Chondrocyte (in vitro differentiated cells): ENCODE measurements around the gene LRFN2. TPM values are rescaled to one million over a fixed set of nuclear protein-coding genes. Genes with fewer than 3 reads are reported as not detected.

Source experiments
- DNase-seq: peaks from one replicate; pipeline ENCODE4 v3.0.0; 2021; ENCODE audit warnings: mixed read lengths, low spot score
- H3K27ac Mint-ChIP-seq: one replicate; pipeline ENCODE4 v1.8.0; 2021; ENCODE audit warnings: mild to moderate bottlenecking, moderate library complexity, mixed read lengths; ENCODE audit not compliant: unreplicated experiment
- H3K27me3 Mint-ChIP-seq: 2 replicates; pipeline ENCODE4 v1.8.0; 2021; ENCODE audit warnings: low read depth, mixed read lengths
- H3K36me3 Mint-ChIP-seq: 2 replicates; pipeline ENCODE4 v1.8.0; 2021; ENCODE audit warnings: low read depth, mixed read lengths
- H3K4me1 Mint-ChIP-seq: 2 replicates; pipeline ENCODE4 v1.8.0; 2021; ENCODE audit warnings: low read depth, mild to moderate bottlenecking, mixed read lengths
- H3K4me3 Mint-ChIP-seq: one replicate; pipeline ENCODE4 v1.8.0; 2021; ENCODE audit warnings: mild to moderate bottlenecking, moderate library complexity, mixed read lengths; ENCODE audit not compliant: unreplicated experiment
- H3K9me3 Mint-ChIP-seq: 2 replicates; pipeline ENCODE4 v1.8.0; 2021; ENCODE audit warnings: low read depth, mixed read lengths
- CTCF ChIP-seq: fragments of 200-600 bp; sonication (generic); IDR thresholded peaks from 2 replicates; pipeline ENCODE4 v1.5.0; 2021; ENCODE audit warnings: antibody characterized with exemption, mild to moderate bottlenecking, moderate library complexity
- total RNA-seq: library from RNA; stranded (reverse); gene quantifications from 3 replicates; pipeline ENCODE4 v1.2.1, GENCODE V29; 2021

LRFN2 gene
- total RNA-seq, 1 donor from 2014 or later: 0.05 TPM

DNA sequence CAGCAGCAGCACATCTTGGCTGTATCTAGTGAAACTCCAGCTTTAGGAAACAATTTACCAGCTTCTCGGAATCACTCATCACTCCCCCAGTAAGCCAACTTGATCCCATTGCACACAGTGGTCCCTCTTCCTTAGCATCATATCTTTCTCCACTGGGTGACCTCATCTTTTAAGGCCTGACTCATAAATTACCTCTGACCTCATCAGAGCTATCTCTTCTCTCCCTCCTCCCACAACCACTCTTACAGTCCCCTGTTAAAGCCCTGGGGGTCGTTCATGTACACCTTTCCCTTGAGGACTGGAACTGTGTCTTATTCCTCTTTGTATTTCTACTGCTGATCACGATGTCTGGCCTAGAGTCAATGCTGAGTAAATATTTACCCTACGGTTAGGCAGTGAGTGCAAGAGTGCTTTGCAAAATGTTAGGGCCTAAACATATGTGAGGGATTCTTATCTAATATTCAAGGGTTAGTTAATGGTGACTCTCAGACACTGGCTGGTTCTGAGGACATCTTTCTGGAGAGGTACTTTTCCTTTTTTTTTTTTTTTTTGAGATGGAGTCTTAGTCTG is 187.2 kb downstream of the LRFN2 start:
- Mint-ChIP-seq H3K36me3 (no peaks in the 10 kb centered on the region), H3K4me1 (peaks cover 4% of the 10 kb centered on the region), H3K27ac (no peak overlapping the region), H3K4me3 (no peak overlapping the region), H3K9me3 (no peaks in the 10 kb centered on the region), H3K27me3 (no peaks in the 10 kb centered on the region)
- TF ChIP-seq CTCF: no peak
- no peak for DNase-seq

- peaks cover 4% of the 10 kb centered on the region for H3K4me1 Mint-ChIP-seq
Measured at GRCh38 chr6:40398810-40399477, 188.2 kb downstream of the LRFN2 start.

GRCh38 chr6:40398034-40398691 is 189.0 kb downstream of the LRFN2 start:
- DNase-seq: no peak
- peaks cover 7% of the 10 kb centered on the region for H3K4me1 Mint-ChIP-seq
- H3K27ac Mint-ChIP-seq: no peak overlapping the region
- TF ChIP-seq CTCF: no peak
- H3K27me3 Mint-ChIP-seq: peaks cover 2% of the 10 kb centered on the region
- no peak overlapping the region for H3K4me3 Mint-ChIP-seq
- H3K9me3 Mint-ChIP-seq: no peaks in the 10 kb centered on the region
- H3K36me3 Mint-ChIP-seq: no peaks in the 10 kb centered on the region

More at GRCh38 chr6:40398810-40399477, 188.2 kb downstream of the LRFN2 start:
- TF ChIP-seq CTCF: no peak
- Mint-ChIP-seq H3K9me3 (no peaks in the 10 kb centered on the region), H3K27ac (no peak overlapping the region), H3K4me3 (no peak overlapping the region), H3K27me3 (no peaks in the 10 kb centered on the region), H3K36me3 (no peaks in the 10 kb centered on the region)
- DNase-seq: no peak

DNA sequence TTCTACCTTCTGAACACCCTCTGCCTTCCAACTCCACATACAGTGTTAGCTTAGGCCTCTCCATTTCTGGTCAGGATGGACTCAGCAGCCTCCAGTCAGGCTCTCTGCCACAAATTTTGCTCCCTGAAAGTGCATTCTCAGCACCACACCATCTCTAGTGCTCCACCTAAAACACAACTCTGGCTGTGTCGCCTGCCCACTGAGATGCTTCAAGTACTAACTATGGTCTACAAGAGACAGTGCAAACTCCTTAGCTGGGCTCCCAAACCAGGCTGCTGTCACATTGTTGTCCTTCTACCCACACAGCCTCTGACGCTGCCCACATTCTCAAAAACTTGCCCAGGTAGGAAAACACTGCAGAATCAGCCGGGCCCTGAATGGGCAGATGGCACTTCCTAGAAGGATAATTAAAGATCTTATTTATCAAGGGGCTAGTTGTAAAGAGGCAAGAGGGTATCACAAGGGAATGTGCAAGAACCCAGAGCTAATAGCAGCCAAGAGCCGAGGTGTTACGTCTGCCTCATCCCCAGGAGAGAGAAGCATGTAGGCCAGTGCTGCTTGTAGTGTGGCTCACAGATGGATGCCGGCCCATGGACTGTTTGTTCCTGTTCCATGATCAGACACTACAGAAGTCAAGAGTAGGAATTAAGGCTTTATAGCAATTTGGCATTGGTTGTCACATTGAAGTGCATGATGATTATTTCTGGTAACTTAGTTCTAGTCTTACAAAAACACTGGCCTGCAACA is 189.7 kb downstream of the LRFN2 start:
- peaks cover 7% of the 10 kb centered on the region for H3K4me1 Mint-ChIP-seq
- no peak for DNase-seq
- H3K9me3 Mint-ChIP-seq: no peaks in the 10 kb centered on the region
- TF ChIP-seq CTCF: no peak
- H3K27me3 Mint-ChIP-seq: peaks cover 4% of the 10 kb centered on the region
- H3K4me3 Mint-ChIP-seq: no peak overlapping the region
- no peaks in the 10 kb centered on the region for H3K36me3 Mint-ChIP-seq
- H3K27ac Mint-ChIP-seq: no peak overlapping the region

DNA sequence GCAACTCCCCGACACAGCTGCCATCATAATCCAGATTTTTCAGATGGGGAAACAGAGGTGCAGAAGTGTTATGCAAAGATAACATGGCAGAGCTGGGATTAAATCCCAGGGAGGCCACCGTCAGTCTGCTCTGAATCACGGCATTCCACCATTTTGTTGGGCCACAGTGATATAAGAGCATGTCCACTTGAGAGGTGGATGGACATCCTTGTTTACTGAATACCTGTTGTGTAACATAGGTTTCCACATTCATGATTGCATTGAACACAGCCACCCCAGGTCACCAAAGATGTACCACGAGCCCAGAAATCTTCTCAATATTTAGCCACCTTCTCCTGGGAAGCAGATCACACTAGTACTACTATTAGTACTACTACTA is 191.5 kb downstream of the LRFN2 start:
- Mint-ChIP-seq H3K27ac (no peak overlapping the region), H3K27me3 (peaks cover 4% of the 10 kb centered on the region), H3K4me3 (no peak overlapping the region), H3K36me3 (no peaks in the 10 kb centered on the region), H3K4me1 (peaks cover 12% of the 10 kb centered on the region), H3K9me3 (no peaks in the 10 kb centered on the region)
- DNase-seq: no peak
- no peak for TF ChIP-seq CTCF
